Gastrocnemius medialis (tissue), 4 donors: ENCODE measurements around the gene ADH4. TPM values are rescaled to one million over a fixed set of nuclear protein-coding genes. Genes with fewer than 3 reads are reported as not detected.
"Not testable (repeated sequence)": the region's sequence is repeated elsewhere in the genome, so short reads cannot be mapped to it uniquely, and the experiment has no call there.

Source experiments
- ATAC-seq, 2 donors: fragments of 150-250 bp; one replicate each; pipeline ENCODE4 v1.9.1; 2016
- DNase-seq, 2 donors: peaks; one replicate each; pipeline ENCODE4 v3.0.0-alpha.2; 2019
- H3K27ac ChIP-seq, 4 donors: fragments of 200-600 bp; sonication (generic); 1 replicate in 1 of 4; 2 replicates in 3 of 4; pipeline ENCODE4 v1.5.1; 2016 to 2018; ENCODE audit warnings: mild to moderate bottlenecking in 2 of 4, moderate library complexity in 1 of 4
- H3K27me3 ChIP-seq, 3 donors: fragments of 200-600 bp; sonication (generic) in 2 of 3; 1 replicate in 1 of 3; 2 replicates in 2 of 3; pipeline versions ENCODE4 v1.5.1 to v1.6.0; 2016 to 2019; ENCODE audit warnings: mild to moderate bottlenecking in 1 of 3, moderate library complexity in 1 of 3
- H3K36me3 ChIP-seq, 2 donors: fragments of 200-600 bp; sonication (generic) in 1 of 2; one replicate each; pipeline ENCODE4 v1.5.1; 2017 to 2018
- H3K4me1 ChIP-seq, 2 donors: fragments of 200-600 bp; sonication (generic) in 1 of 2; one replicate each; pipeline ENCODE4 v1.5.1; 2016 to 2017; ENCODE audit warnings: mild to moderate bottlenecking in 2 of 2
- H3K4me3 ChIP-seq, 4 donors: fragments of 200-600 bp; sonication (generic) in 3 of 4; 1 replicate in 1 of 4; 2 replicates in 3 of 4; pipeline ENCODE4 v1.5.1; 2016 to 2019; ENCODE audit warnings: mild to moderate bottlenecking in 2 of 4
- H3K9me3 ChIP-seq, 3 donors: fragments of 200-600 bp; sonication (generic) in 2 of 3; 1 replicate in 1 of 3; 2 replicates in 2 of 3; pipeline ENCODE4 v1.5.1; 2016 to 2019
- CTCF ChIP-seq, 5 experiments: fragments of 450-650 bp in 3 of 5; fragments of 200-600 bp in 2 of 5; sonication (generic) in 2 of 5; IDR thresholded peaks in 4 of 5; conservative IDR thresholded peaks in 1 of 5; 1 replicate in 4 of 5; 2 replicates in 1 of 5; pipeline ENCODE4 v1.5.1; 2016 to 2019; ENCODE audit warnings: antibody characterized with exemption in 5 of 5, mild to moderate bottlenecking in 3 of 5, moderate library complexity in 3 of 5
- POLR2A ChIP-seq, 2 donors: fragments of 450-650 bp; IDR thresholded peaks; one replicate each; pipeline ENCODE4 v1.6.1; 2017; ENCODE audit warnings: antibody characterized with exemption in 2 of 2, mild to moderate bottlenecking in 2 of 2, moderate library complexity in 2 of 2
- in situ Hi-C, 4 donors: fragments of 200-750 bp; cut with MboI; loops; one replicate each; pipeline versions ENCODE4 v1.15.0 to v1.8.0; 2017; ENCODE audit warnings: low sequenced_read_pairs in 4 of 4
- intact Hi-C: fragments of 100-400 bp; cut with DNase I; formaldehyde crosslinking; loops from one replicate; pipeline ENCODE4 v1.15.1; 2023; ENCODE audit warnings: low total_unique reads
- total RNA-seq, 4 donors: library from RNA; depleted of rRNA; stranded (reverse); fragments of >200 nt; gene quantifications; one replicate each; pipeline versions ENCODE4 v1.1.0 to v1.2.3, GENCODE V29; 2016

The ADH4 gene
- total RNA-seq, result 1 to 10 TPM in 1 of 4 donors, under 1 TPM in 2, not detected in 1; 0.75 to 1.0 (median 1.00) TPM

GRCh38 chr4:99144070-99144469 is at the start of gene ADH4:
TSS of gene ADH4 (minus strand) at chr4:99144297. CDS start at chr4:99144222, 75 bp downstream.
- Histone ChIP-seq H3K27ac (peak within 1 kb of the TSS in 1 of 4 donors; percentile 11), H3K9me3 (no peaks in the 10 kb centered on the region), H3K4me3 (no peak within 1 kb of the TSS), H3K27me3 (no peaks in the 10 kb centered on the region), H3K36me3 (no peaks in the 10 kb centered on the region), H3K4me1 (no peaks in the 10 kb centered on the region)
- intact Hi-C loops, result no loop called here
- ATAC-seq (peak in 1 of 2 donors; percentile 41), DNase-seq (peak in 1 of 2 donors; percentile 19)
- in situ Hi-C loops, result no loop called here
- TF ChIP-seq POLR2A (IDR thresholded peaks at IDR 0.05) (no peak), CTCF (IDR thresholded peaks at IDR 0.05 in 4 of 5, conservative IDR thresholded peaks at IDR 0.05 in 1 of 5) (no peak)

- H3K4me3 ChIP-seq, result no peak overlapping the region
- DNase-seq (no peak), ATAC-seq (no peak)
- H3K9me3 ChIP-seq, result no peaks in the 10 kb centered on the region
- TF ChIP-seq CTCF (IDR thresholded peaks at IDR 0.05 in 4 of 5, conservative IDR thresholded peaks at IDR 0.05 in 1 of 5), result no peak
- no peak for TF ChIP-seq POLR2A (IDR thresholded peaks at IDR 0.05)
- intact Hi-C loops, result no loop called here
- H3K27me3 ChIP-seq, result no peaks in the 10 kb centered on the region
- H3K27ac ChIP-seq, result no peak overlapping the region
- no peaks in the 10 kb centered on the region for H3K36me3 ChIP-seq
- no peaks in the 10 kb centered on the region for H3K4me1 ChIP-seq
- in situ Hi-C loops, result no loop called here
Observed at GRCh38 chr4:99190336-99190735, 46.2 kb upstream of the ADH4 start.

- DNase-seq, H3K27me3 ChIP-seq, H3K36me3 ChIP-seq, in situ Hi-C loops, H3K27ac ChIP-seq, intact Hi-C loops, H3K4me3 ChIP-seq, H3K9me3 ChIP-seq, ATAC-seq, H3K4me1 ChIP-seq: not testable (repeated sequence)
Observed at GRCh38 chr4:99189900-99190299, 45.8 kb upstream of the ADH4 start.

GRCh38 chr4:99186029-99186428 is 41.9 kb upstream of the ADH4 start:
- intact Hi-C loops, result no loop called here
- no peak overlapping the region for H3K4me3 ChIP-seq

GRCh38 chr4:99185581-99185980 is 41.5 kb upstream of the ADH4 start:
- intact Hi-C loops, result no loop called here

More at GRCh38 chr4:99186029-99186428, 41.9 kb upstream of the ADH4 start:
- no peaks in the 10 kb centered on the region for H3K9me3 ChIP-seq
- in situ Hi-C loops, result no loop called here
- H3K4me1 ChIP-seq, result no peaks in the 10 kb centered on the region
- no peak for TF ChIP-seq CTCF (IDR thresholded peaks at IDR 0.05 in 4 of 5, conservative IDR thresholded peaks at IDR 0.05 in 1 of 5)
- no peak overlapping the region for H3K27ac ChIP-seq
- H3K27me3 ChIP-seq, result no peaks in the 10 kb centered on the region
- DNase-seq, result no peak
- no peak for ATAC-seq
- no peaks in the 10 kb centered on the region for H3K36me3 ChIP-seq

More at GRCh38 chr4:99185581-99185980, 41.5 kb upstream of the ADH4 start:
- no peak for ATAC-seq
- Histone ChIP-seq H3K9me3 (no peaks in the 10 kb centered on the region), H3K4me1 (no peaks in the 10 kb centered on the region), H3K27me3 (no peaks in the 10 kb centered on the region), H3K36me3 (no peaks in the 10 kb centered on the region), H3K27ac (no peak overlapping the region), H3K4me3 (no peak overlapping the region)
- TF ChIP-seq POLR2A (IDR thresholded peaks at IDR 0.05) (no peak), CTCF (IDR thresholded peaks at IDR 0.05 in 4 of 5, conservative IDR thresholded peaks at IDR 0.05 in 1 of 5) (no peak)
- no peak for DNase-seq
- in situ Hi-C loops, result no loop called here
